GM12801 (cell line): ENCODE data around the gene TRIM54.

Source experiments
- CTCF ChIP-seq: IDR thresholded peaks from one replicate; pipeline ENCODE4 v1.5.1; 2011; ENCODE audit warnings: control low read depth; ENCODE audit not compliant: insufficient read length; ENCODE audit errors: extremely low read depth

TRIM54 gene

GRCh38 chr2:27353762-27354596, 71.8 kb downstream of the TRIM54 start:
- TF ChIP-seq CTCF, result no peak

- TF ChIP-seq CTCF, result no peak
These were observed 72.3 kb downstream of the TRIM54 start for GRCh38 chr2:27354597-27354927.

GRCh38 chr2:27356056-27356381, 73.8 kb downstream of the TRIM54 start:
- TF ChIP-seq CTCF, result no peak

GRCh38 chr2:27356382-27357181, 74.4 kb downstream of the TRIM54 start, which contains the start of gene GTF3C2:
GTF3C2 (minus strand) TSS chr2:27356764; CDS start chr2:27343554, 13,210 bp downstream.
- no peak for TF ChIP-seq CTCF
